Activated B cell treated with CpG ODN at 0.5 μM for 24 hours (primary cell): ENCODE measurements around the gene CCDC188. TPM values are rescaled to one million over a fixed set of nuclear protein-coding genes. Genes with fewer than 3 reads are reported as not detected.

Experiments used
- ATAC-seq: fragments of 200-7000 bp; cut with Tn5 transposase; one replicate; pipeline ENCODE4 v1.10.0; 2021; ENCODE audit warnings: low read depth, mild to moderate bottlenecking, moderate library complexity
- CTCF ChIA-PET: fragments of 350-600 bp; sonication (Branson Sonifier 250); formaldehyde crosslinking; loops from one replicate; lab custom pipeline; 2021; ENCODE audit warnings: antibody characterized with exemption; lab: Charles Lee
- POLR2A ChIA-PET: fragments of 350-600 bp; sonication (Branson Sonifier 250); formaldehyde crosslinking; loops from one replicate; lab custom pipeline; 2021; ENCODE audit warnings: antibody characterized with exemption; lab: Charles Lee
- DNase-seq: peaks from one replicate; pipeline ENCODE4 v3.0.0; 2022
- H3K27ac Mint-ChIP-seq: one replicate; pipeline ENCODE4 v1.8.0; 2020; ENCODE audit warnings: mixed read lengths
- H3K27me3 Mint-ChIP-seq: one replicate; pipeline ENCODE4 v1.8.0; 2021; ENCODE audit warnings: mixed read lengths
- H3K36me3 Mint-ChIP-seq: one replicate; pipeline ENCODE4 v1.8.0; 2021; ENCODE audit warnings: low read depth, mixed read lengths
- H3K4me1 Mint-ChIP-seq: one replicate; pipeline ENCODE4 v1.8.0; 2021; ENCODE audit warnings: mixed read lengths
- H3K4me3 Mint-ChIP-seq: one replicate; pipeline ENCODE4 v1.8.0; 2020; ENCODE audit warnings: mild to moderate bottlenecking, mixed read lengths
- H3K9me3 Mint-ChIP-seq: one replicate; pipeline ENCODE4 v1.8.0; 2020; ENCODE audit warnings: mixed read lengths
- intact Hi-C: fragments of 100-400 bp; cut with micrococcal nuclease; formaldehyde crosslinking; loops from one replicate; pipeline ENCODE4 v1.15.1; 2024
- total RNA-seq: library from RNA; stranded (reverse); gene quantifications from 2 replicates; pipeline ENCODE4 v1.2.3, GENCODE V29; 2022
- TF ChIP-seq, protein P1 (sequence below): fragments of 200-600 bp; IDR thresholded peaks from one replicate; pipeline ENCODE4 v1.8.0; 2022; ENCODE audit warnings: antibody characterized with exemption, mild to moderate bottlenecking

Gene CCDC188
- total RNA-seq, 1 donor from 2014 or later, result not detected

DNA sequence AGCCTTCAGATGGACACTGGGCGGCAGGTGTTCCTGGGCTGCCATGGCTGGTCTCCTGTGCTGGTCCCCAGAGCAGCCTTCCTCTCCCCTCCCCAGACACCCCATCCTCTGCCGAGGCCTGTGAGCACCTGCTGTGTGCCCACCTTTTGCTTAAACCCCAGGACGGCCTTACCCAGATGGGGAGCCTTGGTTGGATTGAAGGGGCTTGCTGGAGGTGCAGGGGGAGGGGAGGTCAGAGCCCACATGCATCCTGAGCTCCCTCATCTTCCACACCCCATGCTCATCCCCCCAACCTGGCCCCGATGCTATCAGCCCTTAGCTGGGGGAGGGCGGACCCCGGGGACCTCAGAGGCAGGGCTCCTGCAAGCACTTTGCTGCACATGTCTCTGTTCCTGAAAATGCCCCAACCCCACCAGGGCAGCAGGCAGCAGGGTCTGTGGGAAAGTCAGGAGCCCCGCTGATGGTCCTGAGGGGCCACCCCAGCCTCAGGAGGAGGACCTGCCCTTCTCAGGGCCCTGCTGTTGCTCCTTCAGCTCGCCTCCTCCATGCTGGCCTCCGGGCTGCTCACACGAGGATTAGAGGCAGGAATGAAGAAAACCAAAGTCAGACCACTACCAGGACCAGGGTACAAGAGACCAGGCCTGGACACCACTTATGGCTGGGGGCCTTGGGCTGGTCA lies 41.6 kb upstream of the CCDC188 start:
- Mint-ChIP-seq H3K4me3 (no peak overlapping the region), H3K9me3 (no peaks in the 10 kb centered on the region), H3K4me1 (no peaks in the 10 kb centered on the region), H3K27me3 (no peaks in the 10 kb centered on the region), H3K36me3 (no peaks in the 10 kb centered on the region), H3K27ac (no peak overlapping the region)
- DNase-seq, result no peak
- intact Hi-C loops, result no loop called here
- POLR2A ChIA-PET, result no interaction called here
- TF ChIP-seq, protein P1, sequence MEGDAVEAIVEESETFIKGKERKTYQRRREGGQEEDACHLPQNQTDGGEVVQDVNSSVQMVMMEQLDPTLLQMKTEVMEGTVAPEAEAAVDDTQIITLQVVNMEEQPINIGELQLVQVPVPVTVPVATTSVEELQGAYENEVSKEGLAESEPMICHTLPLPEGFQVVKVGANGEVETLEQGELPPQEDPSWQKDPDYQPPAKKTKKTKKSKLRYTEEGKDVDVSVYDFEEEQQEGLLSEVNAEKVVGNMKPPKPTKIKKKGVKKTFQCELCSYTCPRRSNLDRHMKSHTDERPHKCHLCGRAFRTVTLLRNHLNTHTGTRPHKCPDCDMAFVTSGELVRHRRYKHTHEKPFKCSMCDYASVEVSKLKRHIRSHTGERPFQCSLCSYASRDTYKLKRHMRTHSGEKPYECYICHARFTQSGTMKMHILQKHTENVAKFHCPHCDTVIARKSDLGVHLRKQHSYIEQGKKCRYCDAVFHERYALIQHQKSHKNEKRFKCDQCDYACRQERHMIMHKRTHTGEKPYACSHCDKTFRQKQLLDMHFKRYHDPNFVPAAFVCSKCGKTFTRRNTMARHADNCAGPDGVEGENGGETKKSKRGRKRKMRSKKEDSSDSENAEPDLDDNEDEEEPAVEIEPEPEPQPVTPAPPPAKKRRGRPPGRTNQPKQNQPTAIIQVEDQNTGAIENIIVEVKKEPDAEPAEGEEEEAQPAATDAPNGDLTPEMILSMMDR, result no peak
- CTCF ChIA-PET, result no interaction called here
- no peak for ATAC-seq

DNA sequence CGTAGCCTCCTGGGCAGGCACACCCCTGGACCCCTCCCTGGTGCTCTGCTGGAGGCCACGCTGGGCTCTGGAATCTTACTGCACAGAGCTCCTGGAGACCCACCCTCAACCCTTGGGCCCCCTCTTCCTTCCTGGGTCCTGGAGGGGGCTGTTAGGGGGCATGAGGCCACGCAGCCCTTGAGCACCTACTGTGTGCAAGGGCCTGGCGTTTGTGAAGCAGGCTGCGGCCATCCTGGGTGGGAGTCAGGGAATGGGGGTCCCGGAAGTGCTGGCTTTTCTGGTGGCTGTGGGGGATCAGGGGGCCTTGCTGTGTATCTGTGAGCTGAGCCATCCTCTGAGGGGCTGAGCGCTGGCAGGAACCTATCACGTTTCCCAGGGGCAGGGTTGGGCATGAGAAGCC lies 40.9 kb upstream of the CCDC188 start:
- POLR2A ChIA-PET, result no interaction called here
- H3K27ac Mint-ChIP-seq, result no peak overlapping the region
- H3K4me3 Mint-ChIP-seq, result no peak overlapping the region
- H3K9me3 Mint-ChIP-seq, result no peaks in the 10 kb centered on the region
- ATAC-seq (no peak), DNase-seq (no peak)
- CTCF ChIA-PET, result no interaction called here
- no peaks in the 10 kb centered on the region for H3K36me3 Mint-ChIP-seq
- intact Hi-C loops, result no loop called here
- H3K4me1 Mint-ChIP-seq, result no peaks in the 10 kb centered on the region
- no peaks in the 10 kb centered on the region for H3K27me3 Mint-ChIP-seq
- TF ChIP-seq, protein P1, result no peak

DNA sequence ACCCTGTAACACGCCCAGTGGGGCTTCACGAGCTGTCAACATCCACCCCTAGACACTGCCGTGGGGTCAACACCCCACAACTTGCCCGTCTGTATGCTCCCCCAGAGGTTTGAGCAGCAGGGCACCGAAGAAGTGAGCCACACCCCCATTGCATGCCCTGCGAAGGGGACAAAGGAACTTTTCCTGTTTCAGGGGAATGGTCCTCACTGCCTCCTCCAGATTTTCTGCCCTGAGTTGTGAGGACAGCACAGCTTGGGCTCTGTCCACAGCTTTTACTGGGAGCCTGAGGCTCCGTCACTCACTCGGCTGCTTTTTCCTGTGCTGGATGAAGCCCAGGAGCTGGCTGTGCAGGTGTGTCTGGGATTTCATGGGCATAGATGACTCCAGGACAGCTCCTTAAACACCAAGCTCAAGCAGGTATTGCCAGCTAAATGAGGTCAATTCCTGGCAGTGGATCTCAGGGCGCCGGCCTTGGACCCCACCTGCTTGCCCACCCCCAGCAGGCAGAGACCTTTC lies 40.2 kb upstream of the CCDC188 start:
- TF ChIP-seq, protein P1, result no peak

DNA sequence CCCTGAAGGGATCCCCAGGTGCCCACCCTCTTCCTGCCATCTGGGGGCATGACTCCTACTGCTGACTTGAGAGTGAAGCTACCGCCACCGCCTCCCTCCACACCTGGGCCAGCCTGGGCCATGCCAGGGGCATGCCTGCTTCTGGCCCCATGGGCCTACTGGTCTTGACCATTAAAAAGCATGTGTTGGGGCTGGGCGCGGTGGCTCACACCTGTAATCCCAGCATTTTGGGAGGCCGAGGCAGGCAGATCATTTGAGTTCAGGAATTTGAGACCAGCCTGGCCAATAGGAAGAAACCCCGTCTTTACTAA lies 37.7 kb upstream of the CCDC188 start:
- no peaks in the 10 kb centered on the region for H3K36me3 Mint-ChIP-seq
- no peak overlapping the region for H3K27ac Mint-ChIP-seq
- H3K4me3 Mint-ChIP-seq, result no peak overlapping the region
- DNase-seq, result no peak
- no peaks in the 10 kb centered on the region for H3K27me3 Mint-ChIP-seq
- no peaks in the 10 kb centered on the region for H3K9me3 Mint-ChIP-seq
- CTCF ChIA-PET, result no interaction called here
- H3K4me1 Mint-ChIP-seq, result no peaks in the 10 kb centered on the region
- intact Hi-C loops, result no loop called here
- POLR2A ChIA-PET, result no interaction called here
- ATAC-seq, result no peak
- TF ChIP-seq, protein P1, result no peak

More for the DNA sequence above, 40.2 kb upstream of the CCDC188 start:
- Mint-ChIP-seq H3K36me3 (no peaks in the 10 kb centered on the region), H3K27ac (no peak overlapping the region), H3K4me1 (no peaks in the 10 kb centered on the region), H3K9me3 (no peaks in the 10 kb centered on the region), H3K4me3 (no peak overlapping the region), H3K27me3 (no peaks in the 10 kb centered on the region)
- DNase-seq, result no peak
- no peak for ATAC-seq
- intact Hi-C loops, result no loop called here
- ChIA-PET CTCF (no interaction called here), POLR2A (no interaction called here)

DNA sequence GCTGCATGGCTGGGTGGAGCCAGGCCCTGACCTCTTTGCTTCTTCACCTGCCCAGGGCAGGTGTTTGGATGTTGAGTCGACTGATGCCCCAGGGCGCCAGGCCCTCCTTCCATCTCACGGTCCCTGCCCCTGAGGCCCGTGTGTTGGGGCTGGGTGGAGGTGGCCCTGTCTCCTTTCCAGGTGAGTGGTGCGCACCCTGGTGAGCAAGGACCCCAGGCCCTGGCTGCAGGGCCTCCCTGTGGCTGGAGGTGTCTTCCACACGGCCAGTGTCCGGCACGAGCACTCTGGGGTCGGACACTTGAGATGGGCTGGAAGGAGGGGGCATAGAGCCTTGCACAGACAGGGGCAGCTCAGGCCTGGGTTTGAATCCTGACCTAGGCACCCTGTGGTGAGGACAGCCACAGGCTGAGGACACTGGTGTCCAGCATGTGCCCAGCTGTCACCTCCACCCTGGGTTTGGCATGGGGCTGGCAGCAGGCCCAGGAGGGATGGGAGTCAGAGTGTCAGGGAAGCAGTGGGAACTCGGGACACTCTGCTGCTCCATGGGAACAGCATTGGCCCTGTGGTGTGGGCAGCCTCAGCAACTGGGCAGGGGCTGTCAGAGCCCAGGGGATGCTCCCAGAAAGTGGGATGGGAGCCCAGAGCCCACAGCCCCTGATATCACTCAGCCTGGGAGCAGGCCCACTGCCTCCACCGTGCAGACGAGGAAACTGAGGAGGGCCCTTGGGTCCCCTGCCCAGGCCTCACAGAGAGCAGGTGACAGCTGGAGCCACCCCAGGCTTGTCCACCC lies 37.1 kb upstream of the CCDC188 start:
- Mint-ChIP-seq H3K9me3 (no peaks in the 10 kb centered on the region), H3K27ac (no peak overlapping the region), H3K27me3 (no peaks in the 10 kb centered on the region), H3K4me3 (no peak overlapping the region), H3K4me1 (no peaks in the 10 kb centered on the region), H3K36me3 (no peaks in the 10 kb centered on the region)
- intact Hi-C loops, result no loop called here
- ChIA-PET CTCF (no interaction called here), POLR2A (no interaction called here)
- TF ChIP-seq, protein P1, result no peak
- ATAC-seq, result no peak
- DNase-seq, result no peak
